HG03159 (cell line): Measurements from ENCODE around the gene ATRNL1.

ENCODE experiments used
- ATAC-seq: cut with Tn5 transposase; IDR thresholded peaks from one replicate; pipeline ENCODE4 v1.9.1; 2021; ENCODE audit warnings: mild to moderate bottlenecking, moderate library complexity; ENCODE audit not compliant: unreplicated experiment

Gene ATRNL1

GRCh38 chr10:115936926-115937767 is 844.0 kb downstream of the ATRNL1 start:
- ATAC-seq: no peak

GRCh38 chr10:115937768-115938056 is 844.5 kb downstream of the ATRNL1 start:
- ATAC-seq: no peak

- ATAC-seq: no peak
Measured at GRCh38 chr10:115939101-115939854, 846.1 kb downstream of the ATRNL1 start.

DNA sequence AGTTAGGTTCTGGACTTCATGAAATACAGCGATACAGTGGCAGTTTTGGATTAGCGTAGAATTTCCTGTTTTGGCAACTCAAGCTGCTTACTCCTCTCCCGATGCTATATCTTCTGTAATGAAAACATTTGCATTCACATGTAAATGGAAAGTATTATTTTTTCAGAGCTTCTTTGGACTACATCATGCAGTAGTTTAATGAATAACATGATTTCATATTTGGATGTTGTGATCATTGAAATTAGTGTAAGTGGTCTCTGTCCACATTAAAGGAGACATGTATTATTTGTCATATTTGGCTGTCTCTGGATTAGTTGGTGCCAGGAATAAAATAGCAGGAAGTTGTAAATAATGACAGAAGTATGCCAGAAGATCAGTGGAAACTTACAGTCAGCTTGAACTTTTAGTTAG is 848.2 kb downstream of the ATRNL1 start:
- no peak for ATAC-seq

- ATAC-seq: no peak
Measured at GRCh38 chr10:115942101-115942500, 848.9 kb downstream of the ATRNL1 start.

DNA sequence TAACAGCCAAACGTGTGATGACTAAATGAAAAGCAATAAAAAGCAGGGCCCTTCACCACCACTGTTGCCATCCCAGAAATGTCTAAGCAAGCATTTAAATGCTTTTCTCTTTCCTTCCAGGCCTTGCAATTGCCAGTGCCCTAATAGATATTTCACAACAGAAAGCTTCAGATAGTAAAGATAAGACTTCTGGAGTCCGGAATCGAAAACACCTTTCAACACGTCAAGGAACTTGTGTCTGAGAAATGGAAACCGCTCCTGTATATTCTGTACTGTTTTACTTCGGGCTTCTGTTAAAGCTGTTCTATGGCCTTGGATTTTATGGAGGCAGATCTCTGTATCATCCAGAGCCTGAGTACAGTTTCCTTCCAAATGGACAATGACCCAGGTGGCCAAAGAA is 851.4 kb downstream of the ATRNL1 start:
- ATAC-seq: no peak

DNA sequence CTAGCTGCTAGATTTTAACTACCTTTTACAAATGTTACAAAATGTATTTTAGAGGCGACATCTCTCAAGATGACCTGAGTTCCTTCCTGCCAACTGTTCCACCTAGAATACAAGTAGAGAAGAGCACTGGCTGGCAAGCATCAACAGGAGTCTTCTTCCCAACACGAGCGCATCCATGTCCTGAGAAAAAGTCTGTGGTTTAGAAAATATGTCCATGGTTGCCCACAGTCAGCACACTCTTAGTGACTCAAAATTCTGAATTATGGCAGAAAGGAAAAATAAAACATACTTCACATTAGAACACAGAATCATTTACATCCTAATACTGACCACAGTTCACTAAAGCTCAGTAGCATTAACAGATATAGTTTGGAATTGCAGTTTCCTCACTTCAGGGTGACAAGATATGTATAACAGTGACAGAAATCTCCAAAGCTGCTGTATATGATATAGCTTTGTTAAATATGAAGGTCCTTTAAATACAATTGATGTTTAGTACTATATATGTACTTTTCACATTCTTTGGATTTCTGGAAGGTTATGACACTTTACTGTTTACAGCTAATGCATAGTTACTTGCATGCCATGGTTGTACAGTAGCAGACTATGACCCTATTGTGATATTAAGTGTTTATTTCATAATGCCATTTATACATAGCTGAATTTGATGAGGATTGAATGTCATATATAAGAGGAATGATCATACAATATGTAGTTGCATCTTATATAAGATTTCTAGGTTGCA is 852.7 kb downstream of the ATRNL1 start:
- no peak for ATAC-seq

- ATAC-seq: no peak
Measured at GRCh38 chr10:115947104-115947503, 853.9 kb downstream of the ATRNL1 start.

- ATAC-seq: no peak
Measured at GRCh38 chr10:115948465-115948864, 855.3 kb downstream of the ATRNL1 start.

- no peak for ATAC-seq
Measured at GRCh38 chr10:115949282-115949844, 856.2 kb downstream of the ATRNL1 start.

GRCh38 chr10:115950320-115950719 is 857.2 kb downstream of the ATRNL1 start:
- ATAC-seq: no peak

DNA sequence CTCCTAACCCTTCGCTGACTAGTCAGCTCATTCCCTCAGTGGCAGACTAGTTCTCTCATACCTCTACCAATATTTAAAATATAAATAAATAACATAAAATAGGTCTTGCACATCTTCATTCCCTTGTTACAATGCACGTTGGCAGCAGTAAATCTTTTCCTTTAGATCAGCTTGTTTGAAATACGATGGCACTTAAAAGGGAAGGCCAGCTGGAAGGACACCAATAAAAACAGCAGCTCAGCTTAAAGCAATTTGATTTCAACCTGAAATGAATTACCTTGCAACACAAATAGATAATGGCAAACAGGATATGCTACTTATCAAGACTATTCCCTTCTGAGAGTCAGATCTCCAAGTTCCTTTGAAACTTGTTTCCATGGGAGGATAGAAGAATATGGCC is 858.1 kb downstream of the ATRNL1 start:
- no peak for ATAC-seq

GRCh38 chr10:115953281-115953680 is 860.1 kb downstream of the ATRNL1 start:
- no peak for ATAC-seq

DNA sequence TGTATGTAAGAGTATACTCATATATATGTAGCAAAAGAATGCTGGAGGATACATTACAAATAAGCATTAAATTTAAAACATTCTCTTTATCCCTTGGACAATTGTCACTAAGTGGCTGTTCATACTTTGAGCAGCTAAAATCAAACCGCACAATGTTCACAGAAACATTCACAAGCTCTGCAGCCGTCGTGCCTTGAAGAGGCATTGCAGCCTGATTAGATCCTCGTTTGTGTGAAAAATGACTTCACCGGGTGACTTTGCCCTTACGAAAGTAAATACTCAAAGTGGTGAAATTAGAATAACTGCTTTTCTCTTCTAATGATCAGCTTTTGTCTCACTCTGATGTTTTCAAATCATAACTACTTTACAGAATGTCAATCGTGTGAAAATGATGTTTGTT is 860.8 kb downstream of the ATRNL1 start:
- no peak for ATAC-seq

GRCh38 chr10:115956225-115957011 is 863.3 kb downstream of the ATRNL1 start:
- ATAC-seq: no peak

DNA sequence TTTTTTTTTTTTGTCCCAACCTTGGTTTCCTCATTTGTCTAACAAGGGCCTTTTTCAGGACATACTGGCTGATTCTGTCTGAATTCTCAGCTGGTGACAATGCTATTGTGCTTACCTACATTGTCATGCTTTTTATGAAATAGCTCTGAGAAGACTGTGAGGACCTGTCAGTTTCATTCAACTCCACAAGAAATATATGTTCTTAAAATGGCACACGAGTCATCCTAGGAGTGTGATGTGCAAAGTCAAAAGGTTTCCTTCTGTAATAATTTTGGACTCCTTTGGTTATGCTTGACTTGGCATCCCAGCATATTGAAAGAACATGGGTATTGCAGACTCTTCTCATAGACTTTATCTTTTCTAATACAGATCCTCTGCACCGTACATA is 863.8 kb downstream of the ATRNL1 start:
- no peak for ATAC-seq

- ATAC-seq: no peak
Measured at GRCh38 chr10:115957786-115958442, 864.7 kb downstream of the ATRNL1 start.

GRCh38 chr10:115963848-115964247 is 870.7 kb downstream of the ATRNL1 start:
- no peak for ATAC-seq

- no peak for ATAC-seq
Measured at GRCh38 chr10:115964827-115965226, 871.7 kb downstream of the ATRNL1 start.

GRCh38 chr10:115965376-115965775 is 872.2 kb downstream of the ATRNL1 start:
- no peak for ATAC-seq
